CD14-positive monocyte (primary cell): ENCODE data around the gene UST. TPM values are rescaled to one million over a fixed set of nuclear protein-coding genes. Genes with fewer than 3 reads are reported as not detected.
"Not testable (repeated sequence)": the region's sequence is repeated elsewhere in the genome, so short reads cannot be mapped to it uniquely, and the experiment has no call there.

Experiments used
- DNase-seq, 3 donors: peaks; one replicate each; pipeline ENCODE4 v3.0.0-alpha.2; 2011 to 2022
- H2AFZ ChIP-seq: 2 replicates; pipeline ENCODE4 v1.6.0; 2012; ENCODE audit warnings: mild to moderate bottlenecking, low read depth, low read length, inconsistent platforms; ENCODE audit not compliant: insufficient read depth, poor library complexity, severe bottlenecking
- H3K27ac ChIP-seq, 2 donors: 1 replicate in 1 of 2; 2 replicates in 1 of 2; pipeline ENCODE4 v1.5.1; 2012 to 2013; ENCODE audit warnings: low read length in 2 of 2, control low read depth in 1 of 2, inconsistent platforms in 1 of 2, low read depth in 1 of 2, mild to moderate bottlenecking in 1 of 2
- H3K27me3 ChIP-seq, 2 donors: one replicate each; pipeline versions ENCODE4 v1.6.0 to v1.6.1; 2011 to 2013; ENCODE audit warnings: low read length in 2 of 2; ENCODE audit not compliant: control insufficient read depth in 2 of 2, insufficient read depth in 2 of 2
- H3K36me3 ChIP-seq, 2 donors: replicated peaks in 1 of 2; 1 replicate in 1 of 2; 2 replicates in 1 of 2; pipeline versions ENCODE4 v1.5.1 to v1.6.1; 2012 to 2013; ENCODE audit warnings: low read length in 2 of 2, control low read depth in 1 of 2, inconsistent platforms in 1 of 2, mild to moderate bottlenecking in 1 of 2; ENCODE audit not compliant: insufficient read depth in 2 of 2, control insufficient read depth in 1 of 2
- H3K4me1 ChIP-seq, 2 donors: 1 replicate in 1 of 2; 2 replicates in 1 of 2; pipeline versions ENCODE4 v1.5.1 to v1.6.1; 2012 to 2013; ENCODE audit warnings: low read length in 2 of 2, control low read depth in 1 of 2, inconsistent platforms in 1 of 2, mild to moderate bottlenecking in 1 of 2, moderate library complexity in 1 of 2; ENCODE audit not compliant: insufficient read depth in 2 of 2, control insufficient read depth in 1 of 2
- H3K4me2 ChIP-seq: replicated peaks from 2 replicates; pipeline ENCODE3; 2012; ENCODE audit warnings: low read length, moderate library complexity, mild to moderate bottlenecking; ENCODE audit not compliant: poor library complexity, severe bottlenecking; ENCODE audit errors: extremely low read depth
- H3K4me3 ChIP-seq, 3 experiments: fragments of 200-600 bp in 1 of 3; sonication (generic) in 1 of 3; replicated peaks in 1 of 3; 1 replicate in 2 of 3; 2 replicates in 1 of 3; pipeline ENCODE4 v1.5.1; 2011 to 2013; ENCODE audit warnings: low read length in 3 of 3, mild to moderate bottlenecking in 3 of 3, control low read depth in 2 of 3, low read depth in 2 of 3, inconsistent platforms in 1 of 3, moderate library complexity in 1 of 3
- H3K79me2 ChIP-seq: 2 replicates; pipeline ENCODE4 v1.6.0; 2012; ENCODE audit warnings: mild to moderate bottlenecking, control low read depth, inconsistent platforms, low read length, moderate library complexity; ENCODE audit not compliant: insufficient read depth
- H3K9ac ChIP-seq: 2 replicates; pipeline ENCODE4 v1.6.0; 2017; ENCODE audit warnings: low read length, mild to moderate bottlenecking; ENCODE audit not compliant: insufficient read depth, poor library complexity, severe bottlenecking
- H3K9me3 ChIP-seq, 2 donors: replicated peaks in 1 of 2; 1 replicate in 1 of 2; 2 replicates in 1 of 2; pipeline versions ENCODE4 v1.5.1 to v1.6.1; 2012 to 2013; ENCODE audit warnings: low read length in 2 of 2, control low read depth in 1 of 2; ENCODE audit not compliant: control insufficient read depth in 1 of 2, insufficient read depth in 1 of 2
- H4K20me1 ChIP-seq: 2 replicates; pipeline ENCODE4 v1.6.0; 2012; ENCODE audit warnings: mild to moderate bottlenecking, low read length, control low read depth, moderate library complexity; ENCODE audit not compliant: insufficient read depth
- H3K27ac Mint-ChIP-seq, 7 donors: one replicate each; pipeline ENCODE4 v1.8.0; 2020; ENCODE audit warnings: mild to moderate bottlenecking in 7 of 7, mixed read lengths in 7 of 7, moderate library complexity in 6 of 7, inconsistent platforms in 2 of 7
- H3K27me3 Mint-ChIP-seq, 3 donors: one replicate each; pipeline ENCODE4 v1.8.0; 2021 to 2022; ENCODE audit warnings: low read depth in 3 of 3, mild to moderate bottlenecking in 3 of 3, mixed read lengths in 3 of 3, moderate library complexity in 3 of 3, inconsistent platforms in 1 of 3
- H3K36me3 Mint-ChIP-seq, 2 donors: one replicate each; pipeline ENCODE4 v1.8.0; 2020; ENCODE audit warnings: mixed read lengths in 2 of 2, inconsistent platforms in 1 of 2, mild to moderate bottlenecking in 1 of 2
- H3K4me1 Mint-ChIP-seq: one replicate; pipeline ENCODE4 v1.8.0; 2020; ENCODE audit warnings: mild to moderate bottlenecking, mixed read lengths
- H3K4me3 Mint-ChIP-seq, 2 donors: one replicate each; pipeline ENCODE4 v1.8.0; 2020; ENCODE audit warnings: mild to moderate bottlenecking in 2 of 2, mixed read lengths in 2 of 2, moderate library complexity in 1 of 2
- H3K9me3 Mint-ChIP-seq, 7 donors: one replicate each; pipeline ENCODE4 v1.8.0; 2020 to 2022; ENCODE audit warnings: mixed read lengths in 7 of 7, mild to moderate bottlenecking in 6 of 7, moderate library complexity in 6 of 7, inconsistent platforms in 2 of 7
- CTCF ChIP-seq: fragments of 200-600 bp; IDR thresholded peaks from one replicate; pipeline ENCODE4 v1.8.0; 2022; ENCODE audit warnings: antibody characterized with exemption, mild to moderate bottlenecking
- WGBS: methylation state at CpG from one replicate; pipeline ENCODE4 v1.1.5; 2013; ENCODE audit warnings: missing lambda C conversion rate; ENCODE audit not compliant: insufficient coverage; 5-methylcytosine and 5-hydroxymethylcytosine counted together
- intact Hi-C, 2 donors: fragments of 100-400 bp; cut with micrococcal nuclease; formaldehyde crosslinking; loops; one replicate each; pipeline versions ENCODE4 v1.15.0 to v1.15.1; 2023
- polyA plus RNA-seq, 3 donors: library from polyadenylated mRNA; depleted of rRNA in 1 of 3; unstranded in 2 of 3; stranded (reverse) in 1 of 3; fragments of 300-500 nt in 2 of 3; fragments of >200 nt in 1 of 3; fragmentation: Illumina TruSeq in 2 of 3; gene quantifications; 1 replicate in 2 of 3; 2 replicates in 1 of 3; pipeline ENCODE4 v1.2.3, GENCODE V29; 2012 to 2021

Gene UST
- polyA plus RNA-seq, 3 donors: 0.33 to 0.53 (median 0.48) TPM

GRCh38 chr6:149035766-149036165 lies 288.9 kb downstream of the UST start:
- H3K4me1 ChIP-seq: no peaks in the 10 kb centered on the region
- peaks cover 12% of the 10 kb centered on the region for H3K4me1 Mint-ChIP-seq
- no peak for DNase-seq
- H3K27me3 Mint-ChIP-seq: peaks cover 2 to 6% (median 5%) of the 10 kb centered on the region in 3 donors
- 74% methylated on average over 3 of the region's 5 CpGs for WGBS
- H3K4me3 ChIP-seq: no peak overlapping the region
- H3K27me3 ChIP-seq: no peaks in the 10 kb centered on the region
- H3K4me2 ChIP-seq: no peak overlapping the region
- no peak overlapping the region for H3K9ac ChIP-seq
- H3K4me3 Mint-ChIP-seq: no peak overlapping the region
- H3K27ac ChIP-seq: no peak overlapping the region
- H3K27ac Mint-ChIP-seq: no peak overlapping the region
- H3K79me2 ChIP-seq: no peaks in the 10 kb centered on the region
- no peaks in the 10 kb centered on the region for H3K9me3 ChIP-seq
- no peak overlapping the region for H2AFZ ChIP-seq
- H3K36me3 ChIP-seq: no peaks in the 10 kb centered on the region
- TF ChIP-seq CTCF: no peak
- no peaks in the 10 kb centered on the region for H4K20me1 ChIP-seq
- intact Hi-C loops: loop anchor here in 1 of 2 donors (10.0 kb wide), 1 partner anchor 479 kb away; no protein-coding TSS in a partner anchor
- H3K9me3 Mint-ChIP-seq: peaks cover 0 to 6% (median 0%) of the 10 kb centered on the region in 7 donors
- no peaks in the 10 kb centered on the region for H3K36me3 Mint-ChIP-seq

GRCh38 chr6:149037051-149037671 lies 290.3 kb downstream of the UST start:
- H3K9ac ChIP-seq: no peak overlapping the region
- no peak overlapping the region for H3K27ac ChIP-seq
- DNase-seq: no peak
- H3K9me3 ChIP-seq: no peaks in the 10 kb centered on the region
- Mint-ChIP-seq H3K4me3 (no peak overlapping the region), H3K4me1 (peaks cover 7% of the 10 kb centered on the region), H3K27ac (no peak overlapping the region), H3K27me3 (peaks cover 0 to 6% (median 2%) of the 10 kb centered on the region in 3 donors), H3K36me3 (no peaks in the 10 kb centered on the region), H3K9me3 (peaks cover 0 to 2% (median 0%) of the 10 kb centered on the region in 7 donors)
- no peak for TF ChIP-seq CTCF
- H3K4me1 ChIP-seq: no peaks in the 10 kb centered on the region
- H3K79me2 ChIP-seq: no peaks in the 10 kb centered on the region
- no peak overlapping the region for H3K4me2 ChIP-seq
- 96% methylated on average over 18 of the region's 22 CpGs for WGBS
- intact Hi-C loops: loop anchor here in 1 of 2 donors (10.0 kb wide), 1 partner anchor 478 kb away; no protein-coding TSS in a partner anchor
- no peaks in the 10 kb centered on the region for H4K20me1 ChIP-seq
- no peaks in the 10 kb centered on the region for H3K27me3 ChIP-seq
- no peak overlapping the region for H3K4me3 ChIP-seq
- H3K36me3 ChIP-seq: no peaks in the 10 kb centered on the region
- H2AFZ ChIP-seq: no peak overlapping the region

GRCh38 chr6:149039025-149039424 lies 292.2 kb downstream of the UST start:
- not testable (repeated sequence) for H3K79me2 ChIP-seq, H3K4me3 Mint-ChIP-seq, H3K4me2 ChIP-seq, DNase-seq, H3K4me3 ChIP-seq, H3K27ac ChIP-seq, H3K4me1 ChIP-seq, H3K27me3 Mint-ChIP-seq, H3K27ac Mint-ChIP-seq, H3K36me3 Mint-ChIP-seq, H4K20me1 ChIP-seq, H3K9me3 ChIP-seq, H3K9me3 Mint-ChIP-seq, H3K4me1 Mint-ChIP-seq, H3K9ac ChIP-seq, H3K36me3 ChIP-seq, H2AFZ ChIP-seq, H3K27me3 ChIP-seq
- intact Hi-C loops: loop anchor here in 1 of 2 donors (10.0 kb wide), 1 partner anchor 476 kb away; no protein-coding TSS in a partner anchor
- WGBS: 100% methylated on average over 4 of the region's 7 CpGs
